CD14-positive monocyte (primary cell): ENCODE measurements around the gene PDP2. TPM values are rescaled to one million over a fixed set of nuclear protein-coding genes. Genes with fewer than 3 reads are reported as not detected.

Experiments used
- DNase-seq, 3 donors: peaks; one replicate each; pipeline ENCODE4 v3.0.0-alpha.2; 2011 to 2022
- H2AFZ ChIP-seq: 2 replicates; pipeline ENCODE4 v1.6.0; 2012; ENCODE audit warnings: mild to moderate bottlenecking, low read depth, low read length, inconsistent platforms; ENCODE audit not compliant: insufficient read depth, poor library complexity, severe bottlenecking
- H3K27ac ChIP-seq, 2 donors: 1 replicate in 1 of 2; 2 replicates in 1 of 2; pipeline ENCODE4 v1.5.1; 2012 to 2013; ENCODE audit warnings: low read length in 2 of 2, control low read depth in 1 of 2, inconsistent platforms in 1 of 2, low read depth in 1 of 2, mild to moderate bottlenecking in 1 of 2
- H3K27me3 ChIP-seq, 2 donors: one replicate each; pipeline versions ENCODE4 v1.6.0 to v1.6.1; 2011 to 2013; ENCODE audit warnings: low read length in 2 of 2; ENCODE audit not compliant: control insufficient read depth in 2 of 2, insufficient read depth in 2 of 2
- H3K36me3 ChIP-seq, 2 donors: replicated peaks in 1 of 2; 1 replicate in 1 of 2; 2 replicates in 1 of 2; pipeline versions ENCODE4 v1.5.1 to v1.6.1; 2012 to 2013; ENCODE audit warnings: low read length in 2 of 2, control low read depth in 1 of 2, inconsistent platforms in 1 of 2, mild to moderate bottlenecking in 1 of 2; ENCODE audit not compliant: insufficient read depth in 2 of 2, control insufficient read depth in 1 of 2
- H3K4me1 ChIP-seq, 2 donors: 1 replicate in 1 of 2; 2 replicates in 1 of 2; pipeline versions ENCODE4 v1.5.1 to v1.6.1; 2012 to 2013; ENCODE audit warnings: low read length in 2 of 2, control low read depth in 1 of 2, inconsistent platforms in 1 of 2, mild to moderate bottlenecking in 1 of 2, moderate library complexity in 1 of 2; ENCODE audit not compliant: insufficient read depth in 2 of 2, control insufficient read depth in 1 of 2
- H3K4me2 ChIP-seq: replicated peaks from 2 replicates; pipeline ENCODE3; 2012; ENCODE audit warnings: low read length, moderate library complexity, mild to moderate bottlenecking; ENCODE audit not compliant: poor library complexity, severe bottlenecking; ENCODE audit errors: extremely low read depth
- H3K4me3 ChIP-seq, 3 experiments: fragments of 200-600 bp in 1 of 3; sonication (generic) in 1 of 3; replicated peaks in 1 of 3; 1 replicate in 2 of 3; 2 replicates in 1 of 3; pipeline ENCODE4 v1.5.1; 2011 to 2013; ENCODE audit warnings: low read length in 3 of 3, mild to moderate bottlenecking in 3 of 3, control low read depth in 2 of 3, low read depth in 2 of 3, inconsistent platforms in 1 of 3, moderate library complexity in 1 of 3
- H3K79me2 ChIP-seq: 2 replicates; pipeline ENCODE4 v1.6.0; 2012; ENCODE audit warnings: mild to moderate bottlenecking, control low read depth, inconsistent platforms, low read length, moderate library complexity; ENCODE audit not compliant: insufficient read depth
- H3K9ac ChIP-seq: 2 replicates; pipeline ENCODE4 v1.6.0; 2017; ENCODE audit warnings: low read length, mild to moderate bottlenecking; ENCODE audit not compliant: insufficient read depth, poor library complexity, severe bottlenecking
- H3K9me3 ChIP-seq, 2 donors: replicated peaks in 1 of 2; 1 replicate in 1 of 2; 2 replicates in 1 of 2; pipeline versions ENCODE4 v1.5.1 to v1.6.1; 2012 to 2013; ENCODE audit warnings: low read length in 2 of 2, control low read depth in 1 of 2; ENCODE audit not compliant: control insufficient read depth in 1 of 2, insufficient read depth in 1 of 2
- H4K20me1 ChIP-seq: 2 replicates; pipeline ENCODE4 v1.6.0; 2012; ENCODE audit warnings: mild to moderate bottlenecking, low read length, control low read depth, moderate library complexity; ENCODE audit not compliant: insufficient read depth
- H3K27ac Mint-ChIP-seq, 7 donors: one replicate each; pipeline ENCODE4 v1.8.0; 2020; ENCODE audit warnings: mild to moderate bottlenecking in 7 of 7, mixed read lengths in 7 of 7, moderate library complexity in 6 of 7, inconsistent platforms in 2 of 7
- H3K27me3 Mint-ChIP-seq, 3 donors: one replicate each; pipeline ENCODE4 v1.8.0; 2021 to 2022; ENCODE audit warnings: low read depth in 3 of 3, mild to moderate bottlenecking in 3 of 3, mixed read lengths in 3 of 3, moderate library complexity in 3 of 3, inconsistent platforms in 1 of 3
- H3K36me3 Mint-ChIP-seq, 2 donors: one replicate each; pipeline ENCODE4 v1.8.0; 2020; ENCODE audit warnings: mixed read lengths in 2 of 2, inconsistent platforms in 1 of 2, mild to moderate bottlenecking in 1 of 2
- H3K4me1 Mint-ChIP-seq: one replicate; pipeline ENCODE4 v1.8.0; 2020; ENCODE audit warnings: mild to moderate bottlenecking, mixed read lengths
- H3K4me3 Mint-ChIP-seq, 2 donors: one replicate each; pipeline ENCODE4 v1.8.0; 2020; ENCODE audit warnings: mild to moderate bottlenecking in 2 of 2, mixed read lengths in 2 of 2, moderate library complexity in 1 of 2
- H3K9me3 Mint-ChIP-seq, 7 donors: one replicate each; pipeline ENCODE4 v1.8.0; 2020 to 2022; ENCODE audit warnings: mixed read lengths in 7 of 7, mild to moderate bottlenecking in 6 of 7, moderate library complexity in 6 of 7, inconsistent platforms in 2 of 7
- CTCF ChIP-seq: fragments of 200-600 bp; IDR thresholded peaks from one replicate; pipeline ENCODE4 v1.8.0; 2022; ENCODE audit warnings: antibody characterized with exemption, mild to moderate bottlenecking
- WGBS: methylation state at CpG from one replicate; pipeline ENCODE4 v1.1.5; 2013; ENCODE audit warnings: missing lambda C conversion rate; ENCODE audit not compliant: insufficient coverage; 5-methylcytosine and 5-hydroxymethylcytosine counted together
- intact Hi-C, 2 donors: fragments of 100-400 bp; cut with micrococcal nuclease; formaldehyde crosslinking; loops; one replicate each; pipeline versions ENCODE4 v1.15.0 to v1.15.1; 2023
- polyA plus RNA-seq, 3 donors: library from polyadenylated mRNA; depleted of rRNA in 1 of 3; unstranded in 2 of 3; stranded (reverse) in 1 of 3; fragments of 300-500 nt in 2 of 3; fragments of >200 nt in 1 of 3; fragmentation: Illumina TruSeq in 2 of 3; gene quantifications; 1 replicate in 2 of 3; 2 replicates in 1 of 3; pipeline ENCODE4 v1.2.3, GENCODE V29; 2012 to 2021

PDP2 gene
- polyA plus RNA-seq, 3 donors: 1.1 TPM; not detected in 2

GRCh38 chr16:66844009-66844341 lies 36.3 kb upstream of the PDP2 start:
- Histone ChIP-seq H3K36me3 (no peaks in the 10 kb centered on the region), H3K4me1 (peaks cover 6 to 10% of the 10 kb centered on the region in 2 donors), H3K9me3 (peaks cover 0 to 14% of the 10 kb centered on the region in 2 donors), H3K4me3 (peak overlapping the region in 1 of 3 experiments; percentile 40), H2AFZ (peak overlapping the region; percentile 59), H3K4me2 (peak overlapping the region; percentile 58), H3K79me2 (no peaks in the 10 kb centered on the region), H3K27ac (no peak overlapping the region), H3K9ac (no peak overlapping the region), H4K20me1 (no peaks in the 10 kb centered on the region), H3K27me3 (peaks cover 22 to 55% of the 10 kb centered on the region in 2 donors)
- Mint-ChIP-seq H3K4me1 (peaks cover 12% of the 10 kb centered on the region), H3K36me3 (peaks cover 0 to 9% of the 10 kb centered on the region in 2 donors), H3K9me3 (peaks cover 0 to 11% (median 3%) of the 10 kb centered on the region in 7 donors), H3K4me3 (peak overlapping the region in 1 of 2 donors; percentile 84), H3K27ac (peak overlapping the region in 1 of 7 donors; percentile 69), H3K27me3 (peaks cover 53 to 70% (median 58%) of the 10 kb centered on the region in 3 donors)
- intact Hi-C loops: no loop called here
- WGBS: 20% methylated on average over 10 of the region's 14 CpGs
- DNase-seq: no peak
- no peak for TF ChIP-seq CTCF

- Histone ChIP-seq H3K4me2 (peak within 1 kb of the TSS; percentile 58), H3K4me3 (peak within 1 kb of the TSS in 1 of 3 experiments; percentile 40), H3K9ac (no peak within 1 kb of the TSS), H4K20me1 (no peaks in the 10 kb centered on the region), H3K27me3 (peaks cover 22 to 53% of the 10 kb centered on the region in 2 donors), H2AFZ (peak within 1 kb of the TSS; percentile 59), H3K9me3 (peaks cover 0 to 14% of the 10 kb centered on the region in 2 donors), H3K4me1 (peaks cover 6 to 10% of the 10 kb centered on the region in 2 donors), H3K36me3 (no peaks in the 10 kb centered on the region), H3K79me2 (no peaks in the 10 kb centered on the region), H3K27ac (no peak within 1 kb of the TSS)
- H3K4me1 Mint-ChIP-seq: peaks cover 12% of the 10 kb centered on the region
- peak within 1 kb of the TSS; percentile 20 to 84 for H3K4me3 Mint-ChIP-seq
- no peak for TF ChIP-seq CTCF
- peak within 1 kb of the TSS in 1 of 7 donors; percentile 69 for H3K27ac Mint-ChIP-seq
- peaks cover 56 to 72% (median 56%) of the 10 kb centered on the region in 3 donors for H3K27me3 Mint-ChIP-seq
- no peak for DNase-seq
- H3K9me3 Mint-ChIP-seq: peaks cover 0 to 11% (median 3%) of the 10 kb centered on the region in 7 donors
- WGBS: under 1% methylated on average over 76 of the region's 79 CpGs
- intact Hi-C loops: no loop called here
- H3K36me3 Mint-ChIP-seq: peaks cover 0 to 9% of the 10 kb centered on the region in 2 donors
Observed at GRCh38 chr16:66844342-66845079, 35.8 kb upstream of the PDP2 start, which contains the start of gene CA7. Gene CA7 (plus strand): TSS chr16:66844414. CDS start chr16:66844488, 74 bp downstream.
